Keratinocyte (primary cell): ENCODE measurements around the gene DENND1A.
"Not testable (repeated sequence)": the region's sequence is repeated elsewhere in the genome, so short reads cannot be mapped to it uniquely, and the experiment has no call there.

Experiments
- CTCF ChIP-seq, 3 experiments: IDR thresholded peaks in 1 of 3; conservative IDR thresholded peaks in 1 of 3; optimal IDR thresholded peaks in 1 of 3; 2 replicates in 2 of 3; 3 replicates in 1 of 3; pipeline versions ENCODE3 to v1.5.1; 2011; ENCODE audit warnings: low read length in 3 of 3, mild to moderate bottlenecking in 3 of 3, moderate library complexity in 2 of 3, control low read depth in 1 of 3, inconsistent platforms in 1 of 3; ENCODE audit not compliant: insufficient read depth in 2 of 3; ENCODE audit errors: extremely low read depth in 1 of 3
- EZH2 ChIP-seq: IDR thresholded peaks from one replicate; pipeline ENCODE4 v1.6.1; 2012; ENCODE audit warnings: inconsistent platforms, mild to moderate bottlenecking, low read length, moderate library complexity

GRCh38 chr9:123815856-123816255 lies 114.1 kb downstream of the DENND1A start:
- TF ChIP-seq CTCF (optimal IDR thresholded peaks at IDR 0.05 in 1 of 3, IDR thresholded peaks at IDR 0.05 in 1 of 3, conservative IDR thresholded peaks at IDR 0.05 in 1 of 3; ENCODE audit: extremely low read depth in 1 of 3, insufficient read depth in 2 of 3, low read length in 3 of 3); EZH2: not testable (repeated sequence)
